ACHN (cell line): ENCODE measurements around the gene ZNF775.

ENCODE experiments used
- DNase-seq: peaks from one replicate; pipeline ENCODE4 v3.0.0-alpha.2; 2015
- in situ Hi-C: cut with HindIII; loops from 2 replicates; pipeline ENCODE4 v1.10.0; 2017; ENCODE audit warnings: low sequenced_read_pairs, low pct_ligation_motif_present, low pct_unique_long_range_greater_than_20kb

The ZNF775 gene

DNA sequence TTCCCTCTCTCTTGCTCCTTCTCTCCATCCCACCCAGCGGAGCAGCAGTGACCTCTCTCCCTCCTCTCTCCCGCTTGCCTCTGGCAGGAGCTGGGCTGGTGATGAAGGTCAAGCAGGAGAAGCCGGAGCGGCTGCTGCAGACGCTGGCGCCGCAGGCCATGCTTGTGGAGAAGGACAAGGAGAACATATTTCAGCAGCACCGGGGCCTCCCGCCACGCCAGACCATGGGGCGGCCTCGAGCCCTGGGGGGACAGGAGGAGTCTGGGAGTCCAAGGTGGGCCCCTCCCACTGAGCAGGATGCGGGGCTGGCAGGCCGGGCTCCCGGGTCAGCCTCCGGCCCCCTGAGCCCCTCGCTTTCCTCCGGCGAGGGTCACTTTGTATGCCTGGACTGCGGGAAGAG lies 17.3 kb downstream of the ZNF775 start:
- in situ Hi-C loops = no loop called here
- no peak for DNase-seq

DNA sequence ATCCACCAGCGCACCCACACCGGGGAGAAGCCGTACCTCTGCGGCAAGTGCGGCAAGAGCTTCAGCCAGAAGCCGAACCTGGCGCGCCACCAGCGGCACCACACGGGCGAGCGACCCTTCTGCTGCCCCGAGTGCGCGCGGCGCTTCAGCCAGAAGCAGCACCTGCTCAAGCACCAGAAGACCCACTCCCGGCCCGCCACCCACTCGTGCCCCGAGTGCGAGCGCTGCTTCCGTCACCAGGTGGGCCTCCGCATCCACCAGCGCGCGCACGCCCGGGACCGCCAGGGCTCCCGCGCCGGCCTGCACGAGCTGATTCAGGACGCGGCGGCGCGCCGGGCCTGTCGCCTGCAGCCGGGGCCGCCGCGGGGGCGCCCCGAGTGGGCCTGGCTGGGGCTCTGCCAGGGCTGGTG lies 17.7 kb downstream of the ZNF775 start:
- in situ Hi-C loops = no loop called here
- no peak for DNase-seq

GRCh38 chr7:150397346-150398107 lies 18.4 kb downstream of the ZNF775 start:
- no peak for DNase-seq
- in situ Hi-C loops = no loop called here

- no peak for DNase-seq
- in situ Hi-C loops = no loop called here
These were observed 19.2 kb downstream of the ZNF775 start for GRCh38 chr7:150398108-150398964.

GRCh38 chr7:150398965-150399320 lies 19.8 kb downstream of the ZNF775 start:
- in situ Hi-C loops = no loop called here
- no peak for DNase-seq

GRCh38 chr7:150399421-150400007 lies 20.4 kb downstream of the ZNF775 start:
- in situ Hi-C loops = no loop called here
- DNase-seq = no peak

DNA sequence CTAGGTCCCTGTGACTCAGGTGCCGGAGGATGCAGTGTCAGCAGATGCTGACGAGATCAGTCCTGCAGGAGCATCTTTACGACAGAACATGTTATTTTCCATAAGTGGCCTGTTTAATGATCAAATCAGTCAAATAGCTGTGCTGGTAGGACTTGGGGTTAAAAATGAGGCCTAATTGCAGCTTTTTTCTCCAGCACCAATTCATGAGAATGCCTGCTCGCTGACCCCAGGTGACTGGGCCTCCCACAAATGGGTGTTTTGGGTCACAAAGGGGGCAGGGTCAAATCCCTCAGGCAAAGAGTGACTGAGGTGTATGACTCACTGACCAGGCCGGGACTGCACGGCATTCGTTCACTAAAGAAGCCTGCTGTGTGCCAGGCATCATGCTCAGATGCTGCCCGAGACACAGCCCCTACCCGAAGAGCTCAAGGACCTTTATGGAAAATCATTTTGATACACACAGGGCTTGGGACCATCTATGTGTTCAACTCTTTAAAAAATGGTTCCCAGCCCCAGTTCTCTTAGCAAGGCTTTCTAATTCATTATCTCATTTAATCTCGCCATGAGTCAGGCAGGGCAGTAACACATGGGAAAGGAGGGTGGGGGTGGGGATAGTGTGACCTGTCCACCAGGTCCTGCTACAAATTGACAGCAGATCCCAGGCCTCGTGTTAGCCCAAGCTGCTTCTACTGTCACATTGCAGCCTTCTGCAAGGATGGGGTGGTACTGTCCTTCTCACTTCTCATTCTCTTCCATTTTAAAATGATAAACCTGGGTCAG lies 21.1 kb downstream of the ZNF775 start:
- in situ Hi-C loops = no loop called here
- peak; percentile 86 for DNase-seq

- in situ Hi-C loops = no loop called here
These were observed 21.8 kb downstream of the ZNF775 start for GRCh38 chr7:150400788-150401423.

GRCh38 chr7:150401424-150401790 lies 22.3 kb downstream of the ZNF775 start:
- in situ Hi-C loops = no loop called here
- no peak for DNase-seq

More at GRCh38 chr7:150400788-150401423, 21.8 kb downstream of the ZNF775 start:
- no peak for DNase-seq

- in situ Hi-C loops = no loop called here
These were observed 22.9 kb downstream of the ZNF775 start for GRCh38 chr7:150401861-150402631.

GRCh38 chr7:150402671-150403321 lies 23.7 kb downstream of the ZNF775 start:
- DNase-seq = no peak
- in situ Hi-C loops = no loop called here

More at GRCh38 chr7:150401861-150402631, 22.9 kb downstream of the ZNF775 start:
- DNase-seq = no peak

- DNase-seq = no peak
- in situ Hi-C loops = no loop called here
These were observed 24.4 kb downstream of the ZNF775 start for GRCh38 chr7:150403376-150404171.

- in situ Hi-C loops = no loop called here
- no peak for DNase-seq
These were observed 25.2 kb downstream of the ZNF775 start for GRCh38 chr7:150404172-150404804.

DNA sequence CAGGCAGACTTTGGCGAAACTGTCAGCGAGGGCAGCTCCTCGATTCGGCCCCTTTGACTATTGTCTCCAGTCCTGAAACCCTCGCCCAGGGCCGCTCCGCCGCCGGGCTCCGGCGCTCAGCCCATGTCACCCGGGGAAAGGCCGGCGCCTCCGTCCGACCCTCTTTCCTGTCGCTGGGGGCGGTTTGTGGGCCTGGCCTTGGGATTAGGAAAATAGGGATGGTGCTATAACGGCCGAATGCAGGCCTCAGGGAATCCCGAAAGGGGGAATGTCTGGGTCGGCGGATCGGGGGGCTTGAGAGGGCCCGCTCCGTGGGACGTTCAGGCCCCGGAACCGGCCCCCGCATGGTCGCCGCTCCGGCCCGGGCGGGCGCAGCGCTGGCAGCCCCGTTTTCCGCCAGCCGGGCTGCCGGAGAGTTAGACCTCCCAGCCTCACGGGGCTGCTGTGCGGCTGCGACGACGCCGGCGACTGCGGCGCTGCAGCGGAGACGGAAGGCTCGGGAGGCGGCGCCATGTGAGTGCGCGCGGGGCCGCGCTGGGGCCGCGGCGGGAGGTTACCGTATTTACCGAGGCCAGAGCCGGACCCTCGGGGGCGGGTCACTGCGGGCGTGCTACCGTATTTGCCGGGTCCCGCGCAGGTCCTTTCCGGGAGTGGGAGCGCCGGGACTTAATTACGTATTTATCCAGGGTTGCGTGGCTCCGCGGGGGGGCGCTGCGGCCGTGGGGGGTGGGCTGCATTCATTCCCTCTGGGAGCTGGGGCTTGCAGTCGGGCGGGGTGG lies 25.9 kb downstream of the ZNF775 start:
- peak; percentile 91 for DNase-seq
- in situ Hi-C loops = no loop called here

DNA sequence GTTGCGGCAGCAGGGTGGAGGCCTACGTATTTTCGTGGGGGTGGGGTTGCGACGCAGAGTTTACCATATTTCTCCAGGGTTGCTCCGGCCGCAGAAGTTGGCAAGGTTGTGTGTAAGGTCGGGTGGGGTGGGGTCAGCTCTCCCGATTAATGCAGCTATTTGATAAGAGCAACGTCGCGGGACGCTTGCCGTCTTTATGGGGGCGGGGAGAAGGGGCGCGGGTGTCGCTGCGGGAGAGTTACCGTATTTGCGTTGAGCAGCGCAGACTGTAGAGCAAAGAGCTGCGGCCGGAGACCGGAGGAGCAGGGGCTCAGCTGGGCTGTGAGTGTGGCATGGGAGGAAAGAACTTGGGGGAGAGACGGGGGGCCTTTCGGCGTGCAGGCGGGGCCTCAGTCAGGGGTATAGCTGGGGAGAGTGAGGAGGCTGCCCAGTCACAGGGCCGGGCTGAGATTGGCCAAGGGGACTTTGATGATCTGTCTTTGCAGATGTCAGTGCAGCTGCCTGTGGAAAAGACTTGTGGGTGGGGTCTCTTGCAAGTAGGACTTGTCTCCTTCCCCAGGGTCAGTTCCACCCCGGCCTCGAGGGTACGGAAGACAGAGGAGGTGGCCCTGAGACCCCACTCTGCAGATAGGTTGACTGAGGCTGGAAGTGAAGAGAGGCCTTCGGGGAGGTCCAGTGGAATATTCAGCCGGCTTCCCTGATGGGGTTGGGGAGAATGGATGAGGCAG lies 26.6 kb downstream of the ZNF775 start:
- in situ Hi-C loops = no loop called here
- peak; percentile 39 for DNase-seq
